VCaP (cell line): ENCODE measurements around the gene FOXM1.

Experiments
- H3K27ac ChIP-seq: fragments of 450-650 bp; 2 replicates; pipeline ENCODE4 v1.5.1; 2017
- TF ChIP-seq, protein P1 (sequence below): fragments of 450-650 bp; conservative IDR thresholded peaks from 2 replicates; pipeline ENCODE4 v1.5.1; 2017; ENCODE audit warnings: mild to moderate bottlenecking, moderate library complexity

FOXM1 gene

DNA sequence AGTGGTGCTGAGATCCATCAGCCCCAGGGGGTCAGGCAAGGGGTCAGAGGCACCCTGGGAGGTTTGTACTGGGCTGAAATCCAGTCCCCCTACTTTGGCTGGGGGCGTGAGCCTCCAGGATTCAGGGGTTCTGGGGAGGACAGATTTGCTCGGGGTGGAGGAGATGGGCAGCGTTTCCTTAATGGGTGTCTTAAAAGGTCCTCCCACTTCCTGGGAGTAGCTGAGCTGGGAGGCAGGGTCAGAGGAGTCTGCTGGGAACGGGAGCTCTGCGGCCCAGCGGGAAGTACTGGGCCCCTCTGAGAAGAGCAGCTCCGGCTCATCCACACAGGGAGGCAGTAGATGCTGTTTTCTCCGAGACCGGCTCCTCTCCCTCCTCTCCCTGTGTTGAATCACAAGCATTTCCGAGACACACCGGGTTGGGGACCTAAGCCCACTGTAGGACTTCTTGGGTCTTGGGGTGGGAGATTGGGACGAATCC, 18.0 kb downstream of the FOXM1 start:
- TF ChIP-seq, protein P1, sequence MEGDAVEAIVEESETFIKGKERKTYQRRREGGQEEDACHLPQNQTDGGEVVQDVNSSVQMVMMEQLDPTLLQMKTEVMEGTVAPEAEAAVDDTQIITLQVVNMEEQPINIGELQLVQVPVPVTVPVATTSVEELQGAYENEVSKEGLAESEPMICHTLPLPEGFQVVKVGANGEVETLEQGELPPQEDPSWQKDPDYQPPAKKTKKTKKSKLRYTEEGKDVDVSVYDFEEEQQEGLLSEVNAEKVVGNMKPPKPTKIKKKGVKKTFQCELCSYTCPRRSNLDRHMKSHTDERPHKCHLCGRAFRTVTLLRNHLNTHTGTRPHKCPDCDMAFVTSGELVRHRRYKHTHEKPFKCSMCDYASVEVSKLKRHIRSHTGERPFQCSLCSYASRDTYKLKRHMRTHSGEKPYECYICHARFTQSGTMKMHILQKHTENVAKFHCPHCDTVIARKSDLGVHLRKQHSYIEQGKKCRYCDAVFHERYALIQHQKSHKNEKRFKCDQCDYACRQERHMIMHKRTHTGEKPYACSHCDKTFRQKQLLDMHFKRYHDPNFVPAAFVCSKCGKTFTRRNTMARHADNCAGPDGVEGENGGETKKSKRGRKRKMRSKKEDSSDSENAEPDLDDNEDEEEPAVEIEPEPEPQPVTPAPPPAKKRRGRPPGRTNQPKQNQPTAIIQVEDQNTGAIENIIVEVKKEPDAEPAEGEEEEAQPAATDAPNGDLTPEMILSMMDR, result no peak

DNA sequence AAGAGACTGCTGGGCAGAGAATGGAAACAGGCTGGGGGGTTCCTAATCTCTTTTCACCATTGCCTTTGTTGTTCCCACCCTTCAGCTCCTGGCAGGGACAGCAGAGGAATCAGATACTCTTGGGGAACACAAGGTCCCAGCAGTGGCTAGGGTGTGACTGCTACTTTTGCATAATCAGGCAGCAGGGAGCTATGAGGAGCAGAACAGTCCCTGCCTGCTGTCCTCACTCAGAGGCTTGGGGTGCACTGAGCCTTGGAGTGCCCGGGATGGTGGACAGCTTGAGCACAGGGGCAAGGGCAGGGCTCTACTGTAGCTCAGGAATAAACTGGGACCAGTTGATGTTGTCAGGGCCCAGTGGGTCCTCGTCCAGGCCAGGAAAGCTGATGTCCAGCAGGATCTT, 18.6 kb downstream of the FOXM1 start:
- H3K27ac ChIP-seq, result no peak overlapping the region
- TF ChIP-seq, protein P1, result no peak

More for the DNA sequence above, 18.0 kb downstream of the FOXM1 start:
- H3K27ac ChIP-seq, result no peak overlapping the region

DNA sequence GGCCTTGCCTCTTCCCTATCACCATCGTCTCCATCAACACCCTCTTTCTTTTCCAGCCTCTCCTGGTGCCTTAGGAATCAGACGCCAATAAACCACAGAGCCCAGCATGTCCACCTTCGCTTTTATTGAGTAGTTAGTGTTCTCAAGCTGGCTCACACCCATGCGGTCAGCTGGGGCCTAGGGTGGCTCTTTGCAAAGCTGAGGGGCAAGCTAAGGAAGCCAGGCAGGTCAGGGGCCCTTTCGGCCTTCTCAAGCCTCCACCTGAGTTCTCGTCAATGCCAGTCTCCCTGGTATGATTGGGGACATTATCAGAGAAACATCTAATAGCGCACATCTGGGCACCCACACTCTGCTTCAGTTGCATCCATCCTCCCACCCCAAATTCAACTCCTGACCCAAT, 19.4 kb downstream of the FOXM1 start:
- H3K27ac ChIP-seq, result no peak overlapping the region
- TF ChIP-seq, protein P1, result no peak

DNA sequence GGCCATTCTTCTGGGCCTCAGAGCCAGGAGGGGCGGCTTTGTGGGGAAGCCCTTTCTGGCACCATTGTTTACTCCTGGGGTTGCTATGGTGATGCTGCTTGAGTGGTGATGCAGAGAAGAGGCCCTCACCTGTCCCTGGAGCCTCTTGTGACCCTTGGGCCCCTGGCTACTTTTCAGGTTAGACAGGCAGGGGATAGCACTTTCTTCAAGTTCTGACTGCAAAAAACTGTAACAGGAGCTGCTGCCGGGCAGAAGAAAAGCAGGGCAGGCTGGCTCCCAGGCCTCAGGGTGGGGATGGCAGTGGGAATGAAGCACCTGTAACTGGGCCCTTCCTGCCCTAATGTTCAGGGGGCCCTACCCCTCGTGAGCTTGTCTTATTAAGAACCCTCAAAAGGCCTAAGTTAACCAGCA, 19.9 kb downstream of the FOXM1 start, which contains the start of gene TEX52:
Gene TEX52, minus strand, starts transcription at position 19 of the 411 bp plus-strand sequence. Its CDS starts 13 bp downstream, at position 6.
- TF ChIP-seq, protein P1, result no peak
- no peak within 1 kb of the TSS for H3K27ac ChIP-seq

DNA sequence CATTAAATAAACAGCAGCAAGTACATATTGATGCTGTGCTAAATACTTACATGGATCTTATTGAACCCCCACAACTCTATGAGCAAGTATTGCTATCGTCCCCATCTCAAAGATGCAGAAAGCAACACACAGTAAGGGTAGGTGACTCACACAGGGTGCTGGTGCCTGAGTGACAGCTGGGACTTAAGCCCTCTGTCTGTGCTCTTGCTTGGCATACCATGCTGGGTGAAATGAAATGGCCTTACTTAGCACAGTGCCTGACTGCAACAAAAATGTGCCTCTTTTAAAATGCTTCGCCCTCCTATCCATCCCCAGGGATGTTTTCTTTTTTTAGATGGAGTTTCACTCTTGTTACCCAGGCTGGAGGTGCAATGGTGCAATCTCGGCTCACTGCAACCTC, 20.9 kb downstream of the FOXM1 start:
- TF ChIP-seq, protein P1, result no peak
- H3K27ac ChIP-seq, result no peak overlapping the region

DNA sequence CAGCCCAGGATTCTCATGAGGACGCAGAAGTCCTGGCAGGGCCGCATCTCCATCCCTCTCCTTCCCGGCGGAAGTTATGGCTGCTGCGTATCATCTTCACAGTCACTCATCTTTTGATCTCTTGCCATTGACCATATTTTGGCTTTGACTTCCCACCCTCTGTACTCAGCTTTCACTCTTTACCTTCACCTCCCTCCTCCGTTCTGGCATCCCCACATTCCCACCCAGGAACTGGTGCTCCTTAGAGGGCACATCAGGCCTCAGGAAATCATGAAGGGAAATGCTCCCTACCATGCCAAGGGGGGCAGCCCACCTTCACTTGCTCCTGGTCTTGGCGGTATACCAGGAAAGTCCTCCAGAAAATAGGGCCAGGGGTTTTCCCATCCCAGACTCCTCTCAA, 21.4 kb downstream of the FOXM1 start:
- H3K27ac ChIP-seq, result no peak overlapping the region
- TF ChIP-seq, protein P1, result no peak

DNA sequence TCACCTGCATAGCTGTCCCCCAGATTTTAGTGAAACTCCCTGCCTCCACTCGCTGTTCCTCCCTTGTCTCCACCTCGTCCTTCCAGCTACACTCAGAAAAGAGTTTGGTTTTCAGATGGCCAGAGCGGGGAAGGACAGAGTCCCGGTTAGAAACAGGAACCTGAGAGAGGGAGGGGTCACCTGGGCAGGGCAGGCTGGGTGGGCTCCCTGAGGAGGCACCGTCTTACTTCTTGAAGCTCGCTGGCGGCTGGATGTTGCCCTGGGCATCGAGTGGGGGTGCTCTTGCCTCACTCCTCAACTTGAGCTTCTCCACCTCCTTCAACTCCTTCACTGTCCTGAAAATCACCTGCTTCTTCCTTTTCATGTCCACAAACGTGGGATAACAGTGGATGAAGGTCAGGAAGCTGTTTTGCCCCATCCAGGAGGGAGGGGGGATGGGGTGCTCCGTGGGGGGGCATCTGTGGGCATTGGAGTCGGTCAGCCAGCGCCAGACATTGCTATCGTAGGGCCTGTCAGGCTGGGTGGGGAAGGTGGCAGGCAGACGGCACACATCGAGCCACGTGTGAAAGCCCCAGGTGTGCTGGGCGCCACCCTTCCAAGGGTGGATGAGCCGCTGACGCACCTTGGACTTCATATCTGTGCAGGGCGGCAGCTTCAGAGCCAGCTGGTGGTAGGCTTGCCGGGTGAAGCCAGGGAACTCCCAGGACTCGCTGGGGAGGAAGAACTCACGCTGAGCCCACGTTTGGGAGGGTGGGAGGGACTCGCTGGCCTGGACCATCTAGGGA, 22.1 kb downstream of the FOXM1 start:
- no peak overlapping the region for H3K27ac ChIP-seq
- TF ChIP-seq, protein P1, result no peak
